GM21515 (cell line): ENCODE measurements around the gene EDN2.

Experiments used
- ATAC-seq: cut with Tn5 transposase; IDR thresholded peaks from one replicate; pipeline ENCODE4 v1.9.1; 2021; ENCODE audit not compliant: unreplicated experiment

The EDN2 gene

GRCh38 chr1:41467673-41468072 lies 16.8 kb downstream of the EDN2 start:
- no peak for ATAC-seq

- ATAC-seq = no peak
Observed at GRCh38 chr1:41466146-41466545, 18.3 kb downstream of the EDN2 start.

- ATAC-seq = no peak
Observed at GRCh38 chr1:41465741-41466140, 18.7 kb downstream of the EDN2 start.

GRCh38 chr1:41464885-41465284 lies 19.6 kb downstream of the EDN2 start:
- ATAC-seq = no peak

GRCh38 chr1:41463516-41463915 lies 21.0 kb downstream of the EDN2 start:
- no peak for ATAC-seq

- no peak for ATAC-seq
Observed at GRCh38 chr1:41462680-41463004, 21.8 kb downstream of the EDN2 start.

GRCh38 chr1:41461790-41462679 lies 22.4 kb downstream of the EDN2 start:
- no peak for ATAC-seq

GRCh38 chr1:41456847-41457540 lies 27.5 kb downstream of the EDN2 start:
- no peak for ATAC-seq

GRCh38 chr1:41455479-41456332 lies 28.8 kb downstream of the EDN2 start:
- no peak for ATAC-seq

- ATAC-seq = no peak
Observed at GRCh38 chr1:41454406-41454805, 30.1 kb downstream of the EDN2 start.

- ATAC-seq = no peak
Observed at GRCh38 chr1:41452704-41453290, 31.7 kb downstream of the EDN2 start.

GRCh38 chr1:41450747-41451285 lies 33.7 kb downstream of the EDN2 start:
- ATAC-seq = no peak

- no peak for ATAC-seq
Observed at GRCh38 chr1:41449326-41449921, 35.1 kb downstream of the EDN2 start.

GRCh38 chr1:41448821-41449220 lies 35.7 kb downstream of the EDN2 start:
- ATAC-seq = no peak

GRCh38 chr1:41447995-41448770 lies 36.3 kb downstream of the EDN2 start:
- ATAC-seq = no peak

GRCh38 chr1:41446851-41447610 lies 37.5 kb downstream of the EDN2 start:
- ATAC-seq = no peak

GRCh38 chr1:41444785-41445184 lies 39.7 kb downstream of the EDN2 start:
- no peak for ATAC-seq

GRCh38 chr1:41444246-41444645 lies 40.2 kb downstream of the EDN2 start:
- ATAC-seq = no peak

GRCh38 chr1:41442697-41443251 lies 41.7 kb downstream of the EDN2 start:
- ATAC-seq = no peak
